HepG2 (cell line): ENCODE results near the gene GNG7. TPM values are rescaled to one million over a fixed set of nuclear protein-coding genes. Genes with fewer than 3 reads are reported as not detected.

Experiments
- BHLHE40 ChIP-seq: IDR thresholded peaks from 2 replicates; pipeline ENCODE4 v1.6.1; 2011; ENCODE audit warnings: low read length, improper control_type of control experiment
- CHD4 ChIP-seq: fragments of 200-600 bp; sonication (generic); IDR thresholded peaks from 2 replicates; pipeline ENCODE4 v1.7.0; 2017; ENCODE audit warnings: mild to moderate bottlenecking, low read length, borderline replicate concordance
- CREBL2 ChIP-seq: sonication (generic); formaldehyde crosslinking; IDR thresholded peaks from 2 replicates; pipeline ENCODE4 v1.8.1; 2023; ENCODE audit warnings: missing genetic modification reagents, mild to moderate bottlenecking, borderline replicate concordance
- GZF1 ChIP-seq: sonication (generic); formaldehyde crosslinking; IDR thresholded peaks from 2 replicates; pipeline ENCODE4 v1.5.1; 2020; ENCODE audit warnings: mild to moderate bottlenecking, missing genetic modification reagents
- KLF6 ChIP-seq: IDR thresholded peaks from 2 replicates; pipeline ENCODE4 v1.8.0; 2016; ENCODE audit warnings: missing biosample characterization, missing genetic modification reagents
- MIER3 ChIP-seq: IDR thresholded peaks from 2 replicates; pipeline ENCODE4 v1.6.1; 2016; ENCODE audit warnings: missing compliant biosample characterization, borderline replicate concordance
- MLX ChIP-seq: IDR thresholded peaks from 2 replicates; pipeline ENCODE4 v1.6.1; 2016
- NFATC3 ChIP-seq: sonication (generic); formaldehyde crosslinking; IDR thresholded peaks from 2 replicates; pipeline ENCODE4 v1.5.1; 2020; ENCODE audit warnings: mild to moderate bottlenecking, missing genetic modification reagents
- NFE2 ChIP-seq: sonication (generic); formaldehyde crosslinking; IDR thresholded peaks from 2 replicates; pipeline ENCODE4 v1.4.0; 2020; ENCODE audit warnings: missing genetic modification reagents
- NPAS2 ChIP-seq: sonication (generic); formaldehyde crosslinking; IDR thresholded peaks from 2 replicates; pipeline ENCODE4 v1.8.0; 2022; ENCODE audit warnings: mild to moderate bottlenecking, missing genetic modification reagents, borderline replicate concordance
- POLR2AphosphoS2 ChIP-seq: IDR thresholded peaks from 2 replicates; pipeline ENCODE4 v1.6.1; 2011; ENCODE audit warnings: low read depth, low read length, improper control_type of control experiment
- TAF15 ChIP-seq: fragments of 200-400 bp; formaldehyde crosslinking; IDR thresholded peaks from one replicate; pipeline ENCODE4 v1.6.1; 2018; ENCODE audit warnings: mild to moderate bottlenecking, low read depth, low read length; ENCODE audit not compliant: poor library complexity, severe bottlenecking
- ZBTB49 ChIP-seq: sonication (generic); formaldehyde crosslinking; IDR thresholded peaks from 2 replicates; pipeline ENCODE4 v1.4.0; 2020; ENCODE audit warnings: missing genetic modification reagents, borderline replicate concordance
- ZBTB7A ChIP-seq: sonication (generic); formaldehyde crosslinking; IDR thresholded peaks from 2 replicates; pipeline ENCODE4 v1.8.0; 2022; ENCODE audit warnings: mild to moderate bottlenecking, missing genetic modification reagents
- ZNF264 ChIP-seq: sonication (generic); formaldehyde crosslinking; IDR thresholded peaks from 2 replicates; pipeline ENCODE4 v1.4.0; 2020; ENCODE audit warnings: missing genetic modification reagents
- ZNF317 ChIP-seq: sonication (generic); formaldehyde crosslinking; IDR thresholded peaks from 2 replicates; pipeline ENCODE4 v1.5.0; 2020; ENCODE audit warnings: mild to moderate bottlenecking, missing genetic modification reagents
- ZNF574 ChIP-seq: sonication (generic); formaldehyde crosslinking; IDR thresholded peaks from 2 replicates; pipeline ENCODE4 v1.4.0; 2020; ENCODE audit warnings: missing genetic modification reagents
- ZNF644 ChIP-seq: IDR thresholded peaks from 2 replicates; pipeline ENCODE4 v1.6.1; 2016; ENCODE audit warnings: low read depth
- ZNF713 ChIP-seq: sonication (generic); formaldehyde crosslinking; IDR thresholded peaks from 2 replicates; pipeline ENCODE4 v1.4.0; 2020; ENCODE audit warnings: mild to moderate bottlenecking, missing genetic modification reagents
- ZNF800 ChIP-seq: sonication (generic); formaldehyde crosslinking; IDR thresholded peaks from 2 replicates; pipeline ENCODE4 v1.4.0; 2020; ENCODE audit warnings: missing genetic modification reagents
- ZSCAN21 ChIP-seq: sonication (generic); formaldehyde crosslinking; IDR thresholded peaks from 2 replicates; pipeline ENCODE4 v1.8.0; 2022; ENCODE audit warnings: mild to moderate bottlenecking, missing genetic modification reagents, moderate library complexity, borderline replicate concordance
- polyA plus RNA-seq, 8 experiments: library from polyadenylated mRNA; depleted of rRNA in 3 of 8; stranded (reverse) in 7 of 8; unstranded in 1 of 8; fragments of >200 nt; fragmentation: Illumina TruSeq in 4 of 8; extraction: Trizol in 4 of 8; gene quantifications; 2 replicates each; pipeline versions ENCODE4 v1.2.1 to v1.2.3, GENCODE V29; 2011 to 2016; ENCODE audit warnings: low read depth in 4 of 8, missing spikeins in 1 of 8, mixed read lengths in 1 of 8; ENCODE audit not compliant: insufficient read depth in 1 of 8
- total RNA-seq, 5 experiments: library from RNA; depleted of rRNA; stranded (reverse); fragments of >200 nt; fragmentation: Illumina TruSeq; extraction: Trizol; gene quantifications; 2 replicates each; pipeline ENCODE4 v1.2.3, GENCODE V29; 2016; ENCODE audit warnings: low read depth in 1 of 5

Gene GNG7
- total and polyA plus RNA-seq, 2 of the 13 experiments (the other 11 are each of a cell fraction or from before 2014, with no cell fraction given), result 1.4 to 3.3 TPM

GRCh38 chr19:2557093-2557440 is 145.4 kb downstream of the GNG7 start (continued):
- no peak for TF ChIP-seq ZNF574 (CRISPR knock-in tag)
- no peak for TF ChIP-seq BHLHE40
- TF ChIP-seq CHD4, result no peak
- TF ChIP-seq KLF6 (CRISPR knock-in tag), result no peak
- TF ChIP-seq ZBTB7A (CRISPR knock-in tag), result no peak
- no peak for TF ChIP-seq ZBTB49 (CRISPR knock-in tag)
- no peak for TF ChIP-seq ZNF800 (CRISPR knock-in tag)
- no peak for TF ChIP-seq NFE2 (CRISPR knock-in tag)
- TF ChIP-seq MLX (CRISPR knock-in tag), result no peak
- no peak for TF ChIP-seq CREBL2 (CRISPR knock-in tag)
- no peak for TF ChIP-seq ZNF264 (CRISPR knock-in tag)
- no peak for TF ChIP-seq ZNF644 (CRISPR knock-in tag)
- no peak for TF ChIP-seq GZF1
- no peak for TF ChIP-seq NPAS2
- TF ChIP-seq ZSCAN21 (CRISPR knock-in tag), result 0 out of 2 replicates have a peak, but pooled peaks have one; percentile 60
- TF ChIP-seq ZNF713 (CRISPR knock-in tag), result no peak
- no peak for TF ChIP-seq ZNF317 (CRISPR knock-in tag)
- TF ChIP-seq TAF15, result no peak
- TF ChIP-seq MIER3 (CRISPR knock-in tag), result no peak
- TF ChIP-seq POLR2AphosphoS2, result no peak
- no peak for TF ChIP-seq NFATC3 (CRISPR knock-in tag)
